Renal pelvis (tissue), 4 donors: ENCODE measurements around the gene UGT1A7. TPM values are rescaled to one million over a fixed set of nuclear protein-coding genes. Genes with fewer than 3 reads are reported as not detected.

Source experiments
- DNase-seq: peaks from one replicate; pipeline ENCODE4 v3.0.0-alpha.2; 2013
- polyA plus RNA-seq, 3 donors: library from polyadenylated mRNA; unstranded; fragments of 120-200 nt; gene quantifications; one replicate each; pipeline ENCODE4 v1.2.1, GENCODE V29; 2013; ENCODE audit not compliant: insufficient read length in 3 of 3

Gene UGT1A7
- polyA plus RNA-seq, 3 donors: not detected

DNA sequence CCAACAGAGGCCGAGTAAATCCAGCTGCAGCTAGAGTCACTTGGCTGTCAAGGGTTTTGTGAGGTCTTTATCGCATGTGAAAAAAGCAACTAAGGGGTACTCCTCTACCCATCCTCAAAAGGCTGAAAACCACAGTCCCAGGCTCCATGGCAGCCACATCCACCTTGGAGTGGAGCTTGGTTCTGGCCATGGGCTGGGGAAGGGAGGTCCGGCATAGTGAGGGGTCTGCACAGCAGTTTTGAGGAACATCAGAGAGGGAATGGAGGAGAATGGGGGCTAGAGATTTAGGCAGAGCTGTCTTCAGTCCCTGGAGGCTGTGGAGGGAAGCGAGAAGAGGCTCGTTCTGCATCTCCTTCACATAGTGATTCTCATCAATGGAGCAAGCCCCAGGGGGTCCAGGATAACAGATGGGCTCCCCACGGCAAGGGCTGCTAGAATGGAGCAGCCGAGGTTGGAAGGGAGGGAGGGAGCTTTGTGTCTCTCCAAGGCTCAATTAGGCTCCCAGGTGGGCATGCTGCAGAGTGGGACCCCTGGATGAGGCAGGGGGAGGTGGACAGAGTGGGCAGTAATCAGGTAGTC, 117.5 kb downstream of the UGT1A7 start:
- no peak for DNase-seq

DNA sequence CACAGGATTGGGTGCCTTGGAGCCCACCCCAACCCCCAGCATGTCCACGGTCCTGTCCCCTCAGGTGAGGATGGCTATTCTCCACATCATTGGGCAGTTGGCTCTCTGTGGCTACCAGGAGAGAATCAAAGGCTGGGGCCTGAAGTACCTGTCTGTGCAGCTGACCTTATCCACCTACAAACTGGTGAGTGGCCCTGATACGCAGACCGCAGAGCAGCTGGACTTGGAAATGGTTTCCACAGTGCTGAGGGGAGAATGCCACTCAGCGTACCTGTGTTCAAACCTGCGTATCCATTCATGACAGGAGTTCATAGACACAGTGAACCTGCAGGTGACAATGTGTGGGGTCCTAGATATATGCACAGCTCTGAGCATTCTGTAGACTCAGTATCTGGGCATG, 118.0 kb downstream of the UGT1A7 start:
- DNase-seq: no peak

DNA sequence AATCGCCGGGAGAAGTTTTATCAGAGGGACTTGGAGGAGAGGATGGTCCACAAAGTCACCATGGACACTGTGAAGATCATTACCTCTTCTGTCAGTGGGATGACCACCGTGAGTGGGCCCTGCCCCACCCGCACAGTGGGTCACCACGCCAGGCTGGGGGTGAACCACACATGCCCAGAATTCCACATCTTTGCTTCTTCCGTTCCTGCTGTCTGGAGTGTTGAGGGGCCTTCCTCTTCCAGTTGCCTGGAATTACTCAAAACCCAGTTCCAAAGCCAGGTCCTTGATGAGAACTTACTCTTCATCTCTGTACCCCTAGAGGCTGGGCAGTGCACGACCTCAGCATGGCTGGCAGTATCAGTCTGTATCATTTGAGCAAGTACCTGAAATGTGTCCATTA, 118.5 kb downstream of the UGT1A7 start:
- no peak for DNase-seq

DNA sequence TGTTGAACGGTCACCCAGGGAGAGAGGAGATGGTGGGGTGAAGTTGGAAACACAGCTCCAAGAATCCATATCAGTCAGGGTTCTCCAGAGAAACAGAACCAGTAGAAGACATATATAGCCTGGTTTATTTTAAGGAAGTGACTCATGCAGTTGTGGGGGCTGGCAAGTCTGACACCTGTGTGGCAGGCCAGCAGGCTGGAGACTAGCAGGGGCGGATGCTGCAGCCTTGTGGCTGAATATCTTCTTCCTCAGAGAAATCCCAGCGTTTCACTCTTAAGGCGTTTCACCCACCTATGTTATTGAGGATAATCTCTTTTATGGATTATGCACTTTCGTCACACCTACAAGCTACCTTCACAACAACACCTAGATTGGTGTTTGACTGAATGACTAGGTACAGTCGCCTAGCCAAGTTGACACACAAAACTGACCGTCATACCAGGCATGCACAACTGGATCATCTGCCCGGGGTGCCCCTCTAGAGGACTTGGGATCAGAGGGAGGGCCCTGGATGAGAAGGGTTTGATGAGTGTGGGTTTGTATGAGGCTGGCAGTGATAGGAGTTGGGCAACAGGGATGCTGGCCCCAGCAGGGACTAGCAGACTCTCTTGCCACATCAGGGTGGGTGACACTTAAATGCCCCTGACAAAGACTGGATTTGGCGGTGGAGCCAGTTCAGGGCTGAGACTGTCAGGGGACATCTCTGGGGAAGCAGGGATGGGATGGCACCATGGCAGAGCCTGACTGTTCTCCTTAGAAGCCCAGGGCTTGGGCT, 119.8 kb downstream of the UGT1A7 start:
- DNase-seq: no peak

DNA sequence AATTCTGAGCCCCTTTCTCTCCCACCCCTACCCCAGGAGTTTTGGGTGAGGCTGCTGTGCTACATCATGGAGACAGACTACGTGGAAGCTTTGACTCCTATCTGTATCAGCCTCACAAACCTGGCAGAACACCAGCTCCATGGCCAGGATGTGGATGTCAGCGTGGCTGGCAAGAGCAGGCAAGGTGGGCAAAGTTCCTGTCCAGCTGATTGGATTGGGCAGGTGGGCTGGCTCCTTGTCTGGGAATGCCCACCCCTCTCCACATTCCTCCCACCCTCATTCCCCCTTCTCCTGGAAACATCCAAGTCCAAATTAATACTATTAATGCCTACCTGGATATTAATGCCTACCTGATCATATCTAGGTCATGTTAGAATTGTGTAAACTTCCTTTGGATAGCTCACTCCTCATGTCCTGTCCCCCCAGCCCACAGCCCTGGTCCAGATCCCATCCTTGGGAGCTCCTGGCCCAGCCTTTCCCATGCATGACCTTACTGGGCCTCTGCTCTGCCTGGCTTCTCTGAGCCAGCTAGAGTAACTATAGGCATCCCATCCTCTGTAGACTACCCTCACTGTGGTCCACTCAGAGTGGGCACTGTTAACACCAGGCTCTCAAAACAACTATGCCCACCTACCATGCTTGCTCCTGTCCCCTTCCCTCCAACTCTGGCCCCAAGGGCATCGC, 120.6 kb downstream of the UGT1A7 start:
- DNase-seq: no peak

DNA sequence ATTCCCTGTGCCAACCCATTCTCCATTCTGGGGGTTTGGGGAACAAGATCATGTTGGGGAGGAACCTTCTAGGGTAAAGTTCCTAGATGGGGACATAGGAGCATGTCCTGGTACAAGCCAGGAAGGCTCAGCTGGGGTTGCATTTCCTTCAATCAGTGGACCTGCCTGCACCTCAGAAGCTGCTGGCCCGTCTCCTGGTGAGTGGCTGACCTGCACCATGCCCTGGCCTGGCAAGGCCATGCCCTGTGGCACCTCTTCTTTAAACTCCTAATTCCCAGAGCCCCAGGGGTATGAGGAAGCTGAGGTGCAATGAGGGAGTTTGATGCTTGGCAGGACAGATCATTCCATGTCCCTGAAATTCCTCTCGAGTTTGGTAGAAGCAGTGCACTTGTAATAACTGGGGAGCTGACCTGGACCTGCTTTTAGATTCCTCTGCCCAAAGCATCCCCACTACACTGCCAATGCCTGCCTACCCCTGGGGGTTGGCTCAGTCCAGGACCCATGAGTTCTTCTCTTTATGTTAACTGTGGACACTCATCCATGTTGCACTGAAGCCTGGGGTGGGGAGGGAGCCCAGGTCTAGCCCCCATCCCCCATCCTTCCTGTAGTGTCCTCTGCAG, 121.7 kb downstream of the UGT1A7 start:
- no peak for DNase-seq

DNA sequence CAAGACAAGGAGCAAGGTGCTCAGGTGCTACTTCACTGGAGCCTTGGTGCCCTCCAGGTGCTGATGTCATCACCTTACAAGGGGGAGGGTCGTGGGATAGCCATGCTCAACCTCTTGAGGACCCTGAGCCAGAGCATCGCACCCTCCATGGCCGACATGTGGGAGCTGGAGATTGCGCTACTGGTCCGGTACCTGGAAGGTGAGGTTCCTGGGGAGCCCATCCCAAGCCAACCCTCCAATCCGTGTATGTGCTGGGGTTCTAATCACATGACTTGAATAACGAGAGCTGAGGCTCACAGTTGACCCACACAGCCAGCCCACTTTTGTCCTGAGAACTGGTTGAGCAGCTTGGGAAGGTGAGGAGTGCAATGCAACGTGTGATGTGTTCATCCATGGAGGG, 122.3 kb downstream of the UGT1A7 start:
- no peak for DNase-seq

DNA sequence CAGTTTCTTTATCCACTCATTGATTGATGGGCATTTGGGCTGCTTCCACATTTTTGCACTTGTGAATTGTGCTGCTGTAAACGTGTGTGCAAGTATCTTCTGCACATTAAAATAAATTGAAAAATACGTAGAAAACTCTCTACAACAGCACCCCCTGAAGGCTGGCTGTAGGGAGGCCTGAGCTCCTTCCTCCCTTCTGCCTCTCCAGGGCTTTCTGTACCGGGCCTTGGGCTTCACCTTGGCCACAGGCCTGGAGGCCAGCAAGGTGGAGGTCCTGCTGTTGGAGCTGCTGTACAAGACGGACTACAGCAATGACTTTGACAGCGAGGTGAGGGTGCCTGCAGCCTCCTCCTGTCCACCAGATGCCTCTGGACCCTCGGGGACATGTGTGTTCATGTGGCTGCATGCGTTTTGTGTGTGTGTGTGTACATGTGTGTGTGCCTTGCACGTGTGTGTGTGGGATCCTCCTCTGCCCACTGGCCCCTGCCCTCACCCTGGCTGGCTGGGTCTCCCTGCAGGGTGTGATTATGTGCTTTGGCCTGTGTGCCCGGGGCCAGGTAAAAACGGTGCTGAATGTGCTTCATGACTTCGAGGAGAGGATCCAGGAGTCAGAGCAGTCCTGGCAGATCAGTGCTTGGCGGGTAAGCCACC, 125.6 kb downstream of the UGT1A7 start:
- DNase-seq: no peak

DNA sequence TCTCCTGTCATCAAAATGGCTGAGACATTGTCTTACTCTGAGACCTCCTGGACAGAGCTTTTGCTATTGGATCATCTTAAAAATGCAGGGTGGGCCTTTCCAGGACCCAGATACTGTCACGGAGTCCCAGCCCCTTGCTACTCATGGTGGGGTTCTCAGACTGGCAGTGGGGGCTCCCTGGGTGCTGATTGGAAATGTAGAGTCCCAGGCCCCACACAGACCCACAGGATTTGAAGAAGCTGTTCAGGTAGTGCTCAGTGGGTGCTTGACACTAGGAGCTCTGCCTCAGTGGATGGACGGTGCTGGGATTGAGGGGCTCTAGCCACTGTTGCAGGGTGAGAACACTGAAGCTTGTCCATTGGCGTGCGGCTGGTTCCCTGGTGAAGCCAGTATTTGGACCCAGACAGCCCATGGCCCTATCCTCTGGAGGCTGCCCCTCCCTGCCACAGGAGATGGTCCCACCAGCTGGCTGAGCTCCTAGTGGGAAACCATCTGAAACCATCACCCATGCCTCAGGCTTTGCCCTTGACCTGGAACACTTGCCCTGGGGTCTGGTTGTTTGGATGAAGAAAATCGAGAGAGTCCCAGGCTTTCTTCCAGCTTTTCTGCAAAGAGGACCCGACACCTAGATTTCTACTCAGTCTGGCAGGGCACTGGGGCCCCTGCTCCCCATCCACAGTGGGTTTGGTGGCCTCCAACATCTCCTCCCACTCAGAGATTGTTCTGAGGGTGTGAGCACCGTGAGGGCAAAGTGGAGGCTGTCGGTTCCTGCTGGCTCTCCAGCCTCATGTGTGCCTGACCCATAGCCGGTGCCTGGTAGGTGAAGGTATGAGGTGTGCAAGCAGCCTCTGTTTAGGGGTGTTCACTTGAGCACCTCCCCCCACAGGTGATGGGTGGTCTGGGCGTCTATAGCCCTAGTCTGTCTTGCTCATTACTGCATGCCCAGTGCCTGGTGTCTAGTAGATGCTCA, 126.5 kb downstream of the UGT1A7 start:
- DNase-seq: no peak

DNA sequence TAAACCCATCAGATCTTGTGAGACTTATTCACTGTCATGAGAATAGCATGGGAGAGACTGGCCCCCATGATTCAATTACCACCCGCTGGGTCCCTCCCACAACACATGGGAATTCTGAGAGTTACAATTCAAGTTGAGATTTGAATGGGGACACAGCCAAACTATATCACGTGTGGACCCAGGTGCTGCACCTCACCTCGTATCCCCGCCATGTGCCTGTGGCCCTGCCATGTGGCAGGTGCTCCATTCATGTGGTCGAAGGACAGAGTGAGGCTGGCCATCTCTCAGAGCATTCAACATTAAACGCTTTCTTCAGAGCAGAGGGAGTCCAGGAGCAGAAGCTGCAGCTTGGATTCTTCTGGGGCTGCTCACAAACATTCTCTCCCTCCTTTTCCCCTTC, 128.7 kb downstream of the UGT1A7 start:
- DNase-seq: no peak

DNA sequence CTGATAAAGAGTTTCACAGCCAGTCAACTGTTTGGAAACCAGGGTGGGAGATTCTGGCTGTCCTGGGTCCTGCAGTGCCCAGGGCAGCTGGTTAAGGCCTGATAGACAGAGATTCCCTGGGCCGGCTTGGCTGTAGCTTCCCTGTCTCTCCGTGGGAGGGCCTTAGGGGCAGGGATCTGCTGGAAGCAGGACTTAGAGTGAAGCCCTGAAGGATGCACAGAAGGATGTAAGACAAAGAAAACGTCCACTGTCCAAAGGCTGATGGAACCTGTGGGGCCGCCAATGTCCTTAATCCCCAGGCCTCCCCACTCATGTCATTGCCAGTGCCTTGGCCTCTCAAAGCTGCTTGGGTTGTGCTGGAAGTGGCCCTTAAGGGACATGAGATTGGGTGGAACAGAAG, 129.4 kb downstream of the UGT1A7 start:
- DNase-seq: no peak

DNA sequence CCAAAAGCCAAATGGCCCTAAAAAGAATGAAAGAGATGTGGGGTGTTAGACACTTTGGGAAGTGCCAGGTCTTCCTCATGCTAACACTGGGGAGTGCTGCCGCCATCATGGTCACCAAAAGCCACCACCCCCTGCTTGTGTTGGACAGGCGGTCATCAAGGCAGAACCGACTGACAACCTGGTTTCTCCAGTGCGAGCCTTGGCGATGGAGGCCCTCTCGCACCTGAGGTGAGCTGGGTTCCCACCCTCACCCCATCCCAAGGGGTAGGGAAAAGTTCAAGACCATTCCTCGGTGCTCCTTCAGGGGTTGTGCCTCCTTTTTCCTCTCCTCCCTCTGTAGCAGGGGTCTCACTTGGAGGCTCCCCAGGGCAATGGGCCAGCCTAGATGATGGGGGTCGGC, 130.0 kb downstream of the UGT1A7 start:
- DNase-seq: no peak

DNA sequence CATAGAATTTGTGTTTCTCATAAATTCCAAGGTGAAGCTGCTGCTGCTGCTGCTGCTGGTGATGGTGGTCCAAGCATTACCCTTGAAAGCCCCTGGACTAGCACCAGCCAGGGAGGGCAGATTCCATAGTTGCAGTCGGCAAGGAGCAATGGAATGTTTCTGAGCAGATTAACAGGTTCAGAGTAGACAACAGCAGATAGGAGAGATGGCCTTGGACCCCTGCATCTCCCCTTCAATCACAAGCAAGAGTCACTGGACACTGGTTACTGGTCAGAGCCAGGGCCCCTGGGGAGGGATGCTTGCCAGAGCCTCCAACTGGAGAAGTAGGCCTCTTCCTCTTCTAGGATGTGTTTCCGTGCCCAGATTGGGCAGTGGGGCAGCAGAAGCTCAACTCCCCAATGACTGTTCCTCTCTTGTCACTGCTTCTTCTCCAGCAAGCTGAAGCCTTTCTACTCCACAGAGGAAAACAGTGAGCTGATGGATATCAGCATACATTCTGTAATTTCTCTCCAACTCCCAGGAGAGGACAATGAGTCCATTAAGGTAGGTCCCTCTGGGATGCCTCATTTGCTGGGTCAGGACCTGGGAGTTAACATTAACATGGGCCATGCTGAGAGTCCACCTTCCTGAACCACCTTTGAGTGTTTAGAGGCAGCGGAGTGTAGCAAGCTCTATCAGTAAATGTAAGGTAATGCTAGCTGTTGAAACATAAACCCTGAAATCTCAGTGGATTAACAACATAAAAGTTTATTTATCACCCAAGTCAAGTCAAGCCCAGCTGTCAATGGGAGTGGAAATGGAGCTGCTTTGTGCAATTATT, 131.7 kb downstream of the UGT1A7 start:
- peak; percentile 60 for DNase-seq

DNA sequence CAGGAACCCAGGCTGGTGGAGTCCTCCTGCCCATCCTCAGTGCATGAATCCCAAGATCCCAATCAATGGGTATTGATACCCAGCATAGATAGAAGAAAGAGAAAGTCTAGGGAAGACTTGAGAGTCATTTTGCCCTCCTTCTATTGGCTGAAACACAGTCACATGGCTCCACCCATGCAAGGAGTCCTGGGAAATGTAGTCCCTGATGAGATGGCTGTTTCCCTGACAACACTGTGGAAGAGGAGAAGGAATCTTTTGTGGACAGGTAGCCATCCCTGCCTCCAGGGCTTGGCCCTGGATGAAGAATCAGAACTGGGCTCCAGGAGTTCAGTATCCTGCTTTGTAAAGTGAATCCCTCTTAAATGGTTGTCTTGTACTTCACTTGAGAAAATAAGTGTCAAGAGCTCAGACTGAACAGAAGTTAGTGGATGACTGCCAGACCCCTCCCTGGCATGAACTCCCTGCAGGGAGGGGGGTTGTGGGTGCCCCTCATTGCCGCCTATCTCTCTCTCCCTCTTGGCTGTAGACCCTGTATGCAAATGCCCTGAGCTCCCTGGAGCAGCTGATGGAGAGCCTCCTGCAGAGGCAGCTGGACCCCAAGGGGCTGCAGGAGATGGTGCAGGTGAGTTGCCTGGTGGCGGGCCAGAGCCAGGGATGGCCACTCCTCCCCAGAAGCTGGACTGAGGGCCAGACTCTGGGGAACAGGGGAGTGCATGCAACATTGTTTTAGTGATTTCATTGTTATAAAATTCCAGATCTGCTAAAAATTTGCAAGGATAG, 132.5 kb downstream of the UGT1A7 start:
- DNase-seq: no peak

DNA sequence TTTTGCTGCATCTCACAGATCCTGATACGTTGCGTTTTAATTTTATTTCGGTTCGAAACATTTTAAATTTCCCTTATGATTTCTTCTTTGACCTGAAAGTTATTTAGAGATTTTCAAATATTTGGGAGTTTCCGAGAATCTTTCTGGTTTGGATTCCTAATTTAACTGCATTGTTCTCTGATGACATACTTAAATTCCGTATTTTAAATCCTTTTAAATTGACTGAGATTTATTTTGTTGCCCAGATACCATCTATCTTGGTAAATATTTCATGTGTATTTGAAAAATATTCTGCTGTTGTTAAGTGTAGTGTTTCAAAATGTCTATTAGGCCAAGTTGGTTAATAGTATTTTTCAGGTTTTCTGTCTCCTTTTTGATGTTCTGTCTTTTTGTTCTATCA, 134.2 kb downstream of the UGT1A7 start:
- DNase-seq: no peak

DNA sequence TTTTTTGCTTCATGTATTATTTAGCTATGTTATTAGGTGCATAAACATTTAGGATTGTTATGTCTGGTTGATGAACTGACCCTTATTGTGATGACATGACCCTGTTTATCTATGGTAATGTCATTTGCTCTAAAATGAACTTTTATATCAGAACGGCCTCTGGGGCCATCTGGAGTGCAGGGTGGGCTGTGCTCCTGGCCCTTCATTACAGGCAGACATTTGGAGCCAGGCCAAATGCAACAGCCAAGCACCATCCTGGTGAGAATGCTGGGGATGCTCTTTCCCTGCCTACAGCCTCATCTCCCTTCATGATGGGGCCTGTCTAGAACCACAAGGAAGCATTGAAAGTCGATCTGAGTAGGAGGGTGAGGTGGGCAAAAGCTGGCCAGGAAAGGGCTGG, 134.6 kb downstream of the UGT1A7 start:
- no peak for DNase-seq

DNA sequence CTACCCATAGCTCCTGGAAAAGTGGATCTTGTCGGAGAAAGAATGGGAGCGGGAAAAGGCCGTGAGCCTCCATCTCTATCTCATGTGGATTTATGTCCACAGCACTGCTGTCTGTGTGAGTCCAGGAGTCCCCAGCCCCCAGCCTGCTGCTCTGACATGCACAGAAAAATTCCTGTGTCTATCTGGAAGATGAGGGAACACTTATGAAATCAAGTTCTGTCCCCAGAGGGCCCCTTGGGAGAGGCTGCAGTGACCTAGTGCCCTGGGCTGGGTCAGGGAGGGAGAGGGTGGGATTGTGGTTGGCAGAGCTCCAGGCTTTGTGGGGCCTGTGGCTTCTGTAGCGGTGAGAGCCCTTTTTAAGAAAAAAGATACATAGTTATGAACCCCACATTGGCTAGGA, 135.1 kb downstream of the UGT1A7 start:
- no peak for DNase-seq

DNA sequence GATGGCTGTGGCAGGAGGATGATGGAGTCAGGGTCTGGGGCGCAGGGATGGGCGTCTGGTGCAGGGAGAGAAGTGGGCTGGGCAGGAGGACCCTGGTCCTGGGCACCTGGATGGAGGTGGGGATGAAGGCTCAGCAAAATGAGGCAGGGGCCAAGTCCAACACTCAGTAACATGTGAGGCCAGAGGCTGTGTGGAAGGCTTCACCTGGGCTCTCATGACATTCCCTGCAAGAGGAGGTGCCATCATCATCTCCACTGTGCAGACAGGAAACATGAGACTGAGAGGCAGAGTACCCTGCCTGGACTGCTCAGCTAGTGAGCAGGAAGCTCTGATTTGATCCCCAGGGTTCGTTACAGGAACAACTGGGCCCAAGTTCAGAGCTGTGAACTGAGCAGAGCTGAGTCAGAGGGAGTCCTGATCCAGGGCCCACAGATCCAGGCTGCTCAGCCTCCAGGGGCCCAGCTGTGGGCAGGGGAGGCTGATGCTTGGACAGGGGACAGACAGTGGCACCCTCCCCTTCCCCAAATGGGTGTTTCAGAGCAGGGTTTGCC, 135.7 kb downstream of the UGT1A7 start:
- no peak for DNase-seq

DNA sequence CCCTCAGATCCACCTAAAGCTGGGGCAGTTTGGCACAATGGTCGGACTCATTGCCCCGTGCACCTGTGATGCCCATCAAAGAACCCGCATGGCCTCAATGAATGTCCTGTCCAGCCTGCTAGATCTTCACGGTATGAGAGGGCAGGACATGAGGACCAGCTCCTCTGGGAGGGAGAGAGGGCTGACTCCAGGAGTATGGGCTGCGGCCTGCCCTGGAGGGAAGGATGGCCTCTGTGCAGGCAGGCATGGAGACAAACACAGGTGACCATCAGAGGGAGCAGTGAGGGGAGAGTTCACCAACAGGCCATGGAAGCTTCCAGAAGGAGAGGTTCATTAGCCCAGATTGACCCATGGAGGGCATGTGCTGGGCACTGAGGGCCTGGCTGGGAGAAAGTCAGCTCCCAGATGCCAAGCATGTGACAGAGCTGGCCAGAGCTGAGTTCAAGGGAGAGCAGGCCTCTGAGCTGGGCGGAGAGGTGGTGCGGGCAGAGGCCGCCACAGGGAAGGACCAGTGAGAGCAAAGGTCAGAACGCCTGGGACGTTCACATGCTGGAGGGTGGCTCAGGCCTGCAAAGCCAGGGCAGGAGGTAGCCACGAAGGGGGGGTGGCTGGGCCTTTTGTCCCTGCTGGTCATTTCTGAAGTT, 136.4 kb downstream of the UGT1A7 start:
- DNase-seq: no peak
